RWPE2 (cell line): ENCODE data around the gene MRPS2.
A peak's percentile ranks its signal among the peaks of the same experiment; 100 is the strongest.

ENCODE experiments used
- ATAC-seq: fragments of 200-7000 bp; cut with Tn5 transposase; 3 replicates; pipeline ENCODE4 v1.9.1; 2021; ENCODE audit warnings: low read depth
- DNase-seq: peaks from one replicate; pipeline ENCODE4 v3.0.0-alpha.2; 2020; ENCODE audit warnings: low spot score
- H3K27ac ChIP-seq: fragments of 450-650 bp; 2 replicates; pipeline ENCODE4 v1.5.1; 2017; ENCODE audit warnings: mild to moderate bottlenecking; ENCODE audit not compliant: poor library complexity, severe bottlenecking
- H3K27me3 ChIP-seq: fragments of 250-450 bp; sonication (Bioruptor Pico); 2 replicates; pipeline ENCODE4 v1.5.1; 2021; ENCODE audit warnings: mild to moderate bottlenecking, moderate library complexity; ENCODE audit not compliant: insufficient read depth, poor library complexity, severe bottlenecking
- H3K36me3 ChIP-seq: fragments of 250-450 bp; sonication (Bioruptor Pico); 2 replicates; pipeline ENCODE4 v1.5.1; 2020; ENCODE audit warnings: low read depth, mild to moderate bottlenecking, moderate library complexity
- H3K4me1 ChIP-seq: fragments of 250-450 bp; sonication (Bioruptor Pico); 2 replicates; pipeline ENCODE4 v1.5.1; 2021; ENCODE audit warnings: mild to moderate bottlenecking, moderate library complexity; ENCODE audit not compliant: insufficient read depth, poor library complexity, severe bottlenecking
- H3K4me3 ChIP-seq: fragments of 250-450 bp; sonication (Bioruptor Pico); 2 replicates; pipeline ENCODE4 v1.5.1; 2021; ENCODE audit warnings: mild to moderate bottlenecking, moderate library complexity; ENCODE audit not compliant: severe bottlenecking
- H3K9me3 ChIP-seq: fragments of 250-450 bp; sonication (Bioruptor Pico); 2 replicates; pipeline ENCODE4 v1.5.1; 2021; ENCODE audit warnings: mild to moderate bottlenecking, moderate library complexity; ENCODE audit not compliant: severe bottlenecking
- TF ChIP-seq, protein P1 (sequence below): fragments of 450-650 bp; IDR thresholded peaks from one replicate; pipeline ENCODE4 v1.5.1; 2017; ENCODE audit warnings: mild to moderate bottlenecking, moderate library complexity; ENCODE audit not compliant: poor library complexity, severe bottlenecking

MRPS2 gene

GRCh38 chr9:135476561-135477355 lies 23.7 kb upstream of the MRPS2 start:
- H3K36me3 ChIP-seq = no peaks in the 10 kb centered on the region
- H3K27me3 ChIP-seq = no peaks in the 10 kb centered on the region
- TF ChIP-seq, protein P1, sequence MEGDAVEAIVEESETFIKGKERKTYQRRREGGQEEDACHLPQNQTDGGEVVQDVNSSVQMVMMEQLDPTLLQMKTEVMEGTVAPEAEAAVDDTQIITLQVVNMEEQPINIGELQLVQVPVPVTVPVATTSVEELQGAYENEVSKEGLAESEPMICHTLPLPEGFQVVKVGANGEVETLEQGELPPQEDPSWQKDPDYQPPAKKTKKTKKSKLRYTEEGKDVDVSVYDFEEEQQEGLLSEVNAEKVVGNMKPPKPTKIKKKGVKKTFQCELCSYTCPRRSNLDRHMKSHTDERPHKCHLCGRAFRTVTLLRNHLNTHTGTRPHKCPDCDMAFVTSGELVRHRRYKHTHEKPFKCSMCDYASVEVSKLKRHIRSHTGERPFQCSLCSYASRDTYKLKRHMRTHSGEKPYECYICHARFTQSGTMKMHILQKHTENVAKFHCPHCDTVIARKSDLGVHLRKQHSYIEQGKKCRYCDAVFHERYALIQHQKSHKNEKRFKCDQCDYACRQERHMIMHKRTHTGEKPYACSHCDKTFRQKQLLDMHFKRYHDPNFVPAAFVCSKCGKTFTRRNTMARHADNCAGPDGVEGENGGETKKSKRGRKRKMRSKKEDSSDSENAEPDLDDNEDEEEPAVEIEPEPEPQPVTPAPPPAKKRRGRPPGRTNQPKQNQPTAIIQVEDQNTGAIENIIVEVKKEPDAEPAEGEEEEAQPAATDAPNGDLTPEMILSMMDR = no peak
- H3K4me1 ChIP-seq = no peaks in the 10 kb centered on the region
- no peak overlapping the region for H3K27ac ChIP-seq
- H3K4me3 ChIP-seq = no peak overlapping the region
- DNase-seq (no peak), ATAC-seq (peak; percentile 30; the same call in 2 of the 3 replicates)
- no peaks in the 10 kb centered on the region for H3K9me3 ChIP-seq

GRCh38 chr9:135478191-135478590 lies 22.3 kb upstream of the MRPS2 start:
- Histone ChIP-seq H3K27ac (no peak overlapping the region), H3K4me3 (no peak overlapping the region), H3K36me3 (peaks cover 5% of the 10 kb centered on the region), H3K9me3 (no peaks in the 10 kb centered on the region), H3K27me3 (no peaks in the 10 kb centered on the region), H3K4me1 (no peaks in the 10 kb centered on the region)
- ATAC-seq = no peak
- TF ChIP-seq, protein P1 = no peak
- no peak for DNase-seq

- no peak overlapping the region for H3K27ac ChIP-seq
- no peaks in the 10 kb centered on the region for H3K9me3 ChIP-seq
- DNase-seq (no peak), ATAC-seq (peak; percentile 51; the same call in 2 of the 3 replicates)
- no peaks in the 10 kb centered on the region for H3K4me1 ChIP-seq
- H3K36me3 ChIP-seq = peaks cover 10% of the 10 kb centered on the region
- no peaks in the 10 kb centered on the region for H3K27me3 ChIP-seq
- H3K4me3 ChIP-seq = peak overlapping the region; percentile 95
- TF ChIP-seq, protein P1 = peak; percentile 15
Measured at GRCh38 chr9:135478829-135479468, 21.5 kb upstream of the MRPS2 start.

DNA sequence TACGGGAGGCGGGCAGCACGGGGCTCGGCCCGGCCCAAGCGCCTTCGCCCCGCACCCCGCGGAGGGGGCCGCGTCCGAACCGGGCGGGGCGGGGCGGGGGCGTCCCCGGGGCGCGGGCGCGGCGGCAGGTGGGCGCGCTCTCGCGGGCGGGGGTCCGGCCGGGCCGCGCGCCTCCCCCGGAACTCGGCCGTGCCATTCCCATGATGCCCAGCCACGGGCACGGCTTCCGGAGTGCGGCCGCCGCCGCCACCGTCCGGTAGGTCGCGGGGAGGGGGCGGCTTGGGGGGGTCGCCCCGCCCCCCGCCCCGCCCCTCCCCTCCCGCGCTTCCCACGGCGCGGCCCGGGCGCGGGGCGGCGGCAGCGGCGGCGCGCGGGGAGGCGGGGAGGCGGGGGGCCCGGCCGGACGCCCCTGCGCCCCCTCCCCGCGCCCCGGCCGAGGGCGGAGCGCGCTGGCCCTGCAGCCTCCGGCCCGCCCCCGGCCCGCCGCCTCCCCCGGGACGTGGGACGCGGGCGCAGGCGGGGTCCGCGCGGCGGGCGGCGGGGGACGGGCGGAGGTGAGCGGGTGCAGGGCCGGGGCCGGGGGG lies 20.9 kb upstream of the MRPS2 start, which contains the start of gene PPP1R26:
Gene PPP1R26, plus strand, starts transcription at position 314 of the 584 bp plus-strand sequence. CDS start 4,729 bp downstream, outside the sequence.
- DNase-seq (no peak), ATAC-seq (no peak)
- Histone ChIP-seq H3K36me3 (peaks cover 16% of the 10 kb centered on the region), H3K4me3 (peak within 1 kb of the TSS; percentile 95), H3K9me3 (no peaks in the 10 kb centered on the region), H3K4me1 (no peaks in the 10 kb centered on the region), H3K27ac (peak within 1 kb of the TSS; percentile 26), H3K27me3 (no peaks in the 10 kb centered on the region)
- TF ChIP-seq, protein P1 = no peak
